Endothelial cell of umbilical vein (primary cell): ENCODE measurements around the gene REG1A. TPM values are rescaled to one million over a fixed set of nuclear protein-coding genes. Genes with fewer than 3 reads are reported as not detected.

Experiments
- BruUV-seq: library from RNA; stranded (reverse); fragments of 400-500 nt; replicated peaks from 2 replicates; lab custom pipeline; 2021; lab: Mats Ljungman, UMichigan
- CTCF ChIA-PET: fragments of 300-600, 350-600 bp; sonication (Branson Sonifier 250); formaldehyde crosslinking; loops from one replicate; lab custom pipeline; 2021; ENCODE audit warnings: antibody characterized with exemption, inconsistent platforms; lab: Charles Lee
- POLR2A ChIA-PET: fragments of 300-600, 350-600 bp; sonication (Branson Sonifier 250); formaldehyde crosslinking; loops from one replicate; lab custom pipeline; 2021; ENCODE audit warnings: antibody characterized with exemption, inconsistent platforms; lab: Charles Lee
- DNase-seq: peaks from one replicate; pipeline ENCODE4 v3.0.0-alpha.2; 2011; ENCODE audit warnings: low read depth, low spot score
- FAIRE-seq: peaks from 2 replicates; lab custom pipeline; 2011; peaks lifted over from hg19 to GRCh38; lab: Jason Lieb, UNC
- H2AFZ ChIP-seq: 2 replicates; pipeline ENCODE4 v1.6.0; 2012; ENCODE audit warnings: low read depth, low read length, control low read depth, inconsistent platforms
- H3K27ac ChIP-seq: 2 replicates; pipeline ENCODE4 v1.5.1; 2011; ENCODE audit warnings: low read depth, mild to moderate bottlenecking, control low read depth, low read length, moderate library complexity; ENCODE audit not compliant: insufficient read depth
- H3K27me3 ChIP-seq, 2 experiments: 2 replicates each; pipeline versions ENCODE4 v1.6.0 to v1.6.1; 2011; ENCODE audit warnings: low read length in 2 of 2, mixed read lengths in 1 of 2; ENCODE audit not compliant: control insufficient read depth in 2 of 2, insufficient read depth in 2 of 2
- H3K36me3 ChIP-seq, 2 experiments: 2 replicates in 1 of 2; 3 replicates in 1 of 2; pipeline ENCODE4 v1.5.1; 2011; ENCODE audit warnings: low read length in 2 of 2, mild to moderate bottlenecking in 1 of 2, moderate library complexity in 1 of 2; ENCODE audit not compliant: control insufficient read depth in 2 of 2, insufficient read depth in 2 of 2; ENCODE audit errors: extremely low read depth in 1 of 2
- H3K4me1 ChIP-seq: 3 replicates; pipeline ENCODE4 v1.5.1; 2011; ENCODE audit warnings: mild to moderate bottlenecking, low read length; ENCODE audit not compliant: control insufficient read depth, insufficient read depth; ENCODE audit errors: extremely low read depth
- H3K4me2 ChIP-seq: 2 replicates; pipeline ENCODE4 v1.6.1; 2011; ENCODE audit warnings: low read length, control low read depth, mixed read lengths; ENCODE audit not compliant: insufficient read depth
- H3K4me3 ChIP-seq, 3 experiments: fragments of 200-600 bp in 1 of 3; sonication (generic), shearing (Covaris generic) in 1 of 3; replicated peaks in 1 of 3; 2 replicates each; pipeline ENCODE4 v1.5.1; 2011 to 2016; ENCODE audit warnings: control low read depth in 3 of 3, low read length in 3 of 3, mild to moderate bottlenecking in 2 of 3, inconsistent platforms in 1 of 3, low read depth in 1 of 3, moderate library complexity in 1 of 3; ENCODE audit not compliant: insufficient read depth in 1 of 3
- H3K79me2 ChIP-seq: 2 replicates; pipeline ENCODE4 v1.6.0; 2012; ENCODE audit warnings: low read length, inconsistent platforms; ENCODE audit not compliant: control insufficient read depth, insufficient read depth
- H3K9ac ChIP-seq: replicated peaks from 2 replicates; pipeline ENCODE3; 2011; ENCODE audit warnings: low read length, control low read depth; ENCODE audit not compliant: insufficient read depth; ENCODE audit errors: extremely low read depth
- H3K9me1 ChIP-seq: replicated peaks from 3 replicates; pipeline ENCODE4 v1.6.0; 2011; ENCODE audit warnings: mild to moderate bottlenecking, low read length; ENCODE audit not compliant: control insufficient read depth, insufficient read depth; ENCODE audit errors: extremely low read depth
- H3K9me3 ChIP-seq: replicated peaks from 2 replicates; pipeline ENCODE4 v1.5.1; 2012; ENCODE audit warnings: low read length, inconsistent platforms; ENCODE audit not compliant: control insufficient read depth, insufficient read depth
- H4K20me1 ChIP-seq: replicated peaks from 2 replicates; pipeline ENCODE3; 2011; ENCODE audit warnings: mild to moderate bottlenecking, low read length; ENCODE audit not compliant: control insufficient read depth, insufficient read depth; ENCODE audit errors: extremely low read depth
- CTCF ChIP-seq, 2 donors: IDR thresholded peaks; 1 replicate in 1 of 2; 2 replicates in 1 of 2; pipeline ENCODE4 v1.5.1; 2011; ENCODE audit warnings: low read length in 2 of 2, mild to moderate bottlenecking in 2 of 2, moderate library complexity in 2 of 2, control low read depth in 1 of 2, inconsistent platforms in 1 of 2, low read depth in 1 of 2; ENCODE audit not compliant: insufficient read depth in 1 of 2; ENCODE audit errors: extremely low read depth in 1 of 2
- EZH2 ChIP-seq: IDR thresholded peaks from 2 replicates; pipeline ENCODE4 v1.6.1; 2012; ENCODE audit warnings: borderline replicate concordance, low read depth, mild to moderate bottlenecking, moderate library complexity, low read length, inconsistent platforms; ENCODE audit not compliant: severe bottlenecking
- FOS ChIP-seq: IDR thresholded peaks from 2 replicates; pipeline ENCODE4 v1.6.1; 2011; ENCODE audit warnings: mild to moderate bottlenecking, low read length, moderate library complexity, borderline replicate concordance; ENCODE audit not compliant: insufficient read depth
- GATA2 ChIP-seq: IDR thresholded peaks from 2 replicates; pipeline ENCODE4 v1.7.0; 2011; ENCODE audit warnings: low read depth, mild to moderate bottlenecking, moderate library complexity, mixed read lengths, low read length; ENCODE audit not compliant: insufficient read length, insufficient read depth
- JUN ChIP-seq: IDR thresholded peaks from 2 replicates; pipeline ENCODE4 v1.6.1; 2011; ENCODE audit warnings: borderline replicate concordance, low read depth; ENCODE audit not compliant: insufficient read length, insufficient read depth
- MAX ChIP-seq: IDR thresholded peaks from 2 replicates; pipeline ENCODE4 v1.6.1; 2011; ENCODE audit not compliant: insufficient read depth, insufficient read length
- MYC ChIP-seq: IDR thresholded peaks from one replicate; pipeline ENCODE4 v1.6.1; 2011; ENCODE audit warnings: mild to moderate bottlenecking, low read depth, low read length
- POLR2A ChIP-seq: IDR thresholded peaks from 2 replicates; pipeline ENCODE4 v1.6.1; 2012; ENCODE audit warnings: low read depth, mild to moderate bottlenecking, control low read depth, low read length
- POLR2AphosphoS5 ChIP-seq: IDR thresholded peaks from 2 replicates; pipeline ENCODE4 v1.6.1; 2012; ENCODE audit warnings: low read depth, mild to moderate bottlenecking, control low read depth, low read length, moderate library complexity; ENCODE audit not compliant: insufficient read depth
- dilution Hi-C: fragments of 300-500 bp; cut with MboI; formaldehyde crosslinking; loops from one replicate; pipeline ENCODE4 v1.15.0; 2019; ENCODE audit warnings: low sequenced_read_pairs; ENCODE audit not compliant: extremely low pct_ligation_motif_present
- intact Hi-C: fragments of 100-400 bp; cut with micrococcal nuclease; formaldehyde crosslinking; loops from one replicate; pipeline ENCODE4 v1.10.0; 2022
- polyA plus RNA-seq, 4 experiments: library from polyadenylated mRNA; depleted of rRNA in 3 of 4; stranded (reverse) in 3 of 4; unstranded in 1 of 4; fragments of >200 nt; gene quantifications; 2 replicates each; pipeline versions ENCODE4 v1.2.1 to v1.2.3, GENCODE V29; 2011 to 2012; ENCODE audit warnings: missing spikeins in 1 of 4
- total RNA-seq: library from RNA; stranded (reverse); gene quantifications from 2 replicates; pipeline ENCODE4 v1.2.3, GENCODE V29; 2021

Gene REG1A
- total and polyA plus RNA-seq, 2 donors (not counting 3 experiments of a cell fraction or from before 2014, with no cell fraction given): not detected

- dilution Hi-C loops: no loop called here
- H3K4me2 ChIP-seq: no peak overlapping the region
- H2AFZ ChIP-seq: no peak overlapping the region
- H3K27ac ChIP-seq: no peak overlapping the region
- BruUV-seq: no TSS peak
- H3K4me3 ChIP-seq: no peak overlapping the region
- no peaks in the 10 kb centered on the region for H3K9me1 ChIP-seq
- H4K20me1 ChIP-seq: no peaks in the 10 kb centered on the region
- H3K9ac ChIP-seq: no peak overlapping the region
- H3K36me3 ChIP-seq: no peaks in the 10 kb centered on the region
- peaks cover 3% of the 10 kb centered on the region for H3K9me3 ChIP-seq
- H3K4me1 ChIP-seq: no peaks in the 10 kb centered on the region
- no peaks in the 10 kb centered on the region for H3K27me3 ChIP-seq
- no peak for TF ChIP-seq MYC
- TF ChIP-seq JUN: no peak
- TF ChIP-seq GATA2: no peak
- no peak for TF ChIP-seq EZH2
- TF ChIP-seq MAX: no peak
- no peak for TF ChIP-seq FOS
- TF ChIP-seq POLR2AphosphoS5: no peak
- no peak for TF ChIP-seq POLR2A
- no peak for TF ChIP-seq CTCF (IDR thresholded peaks at IDR 0.05; ENCODE audit: extremely low read depth in 1 of 2, insufficient read depth in 1 of 2, low read depth in 1 of 2, low read length in 2 of 2)
- no peak for DNase-seq
- CTCF ChIA-PET: no interaction called here
- intact Hi-C loops: no loop called here
- POLR2A ChIA-PET: no interaction called here
- H3K79me2 ChIP-seq: no peaks in the 10 kb centered on the region
- FAIRE-seq: no peak
Measured at GRCh38 chr2:79071078-79071477, 49.2 kb upstream of the REG1A start.
